ENCODE results near the gene RASSF1. TPM values are rescaled to one million over a fixed set of nuclear protein-coding genes. Genes with fewer than 3 reads are reported as not detected.

Gene RASSF1
- total RNA-seq, 1 experiment from 2014 or later = 15.8 TPM

Other genes starting within 250 kb of the RASSF1 start
- 11.9 and 14.3 TPM in 2 replicates for gene SEMA3F, start 185.5 kb downstream of the RASSF1 start, total RNA-seq (2021)
- gene GNAT1, start 149.2 kb downstream of the RASSF1 start, total RNA-seq (2021) = 0.18 TPM in 1 of 2 replicates, not detected in the other
- gene SLC38A3, start 135.6 kb downstream of the RASSF1 start, total RNA-seq (2021) = 1.4 and 3.2 TPM in 2 replicates
- gene GNAI2, start 104.6 kb downstream of the RASSF1 start, total RNA-seq (2021) = 210 and 218 TPM in 2 replicates
- 4.4 and 6.4 TPM in 2 replicates for gene SEMA3B, start 71.7 kb downstream of the RASSF1 start, total RNA-seq (2021)
- 0.24 and 0.50 TPM in 2 replicates for gene LSMEM2, start 61.7 kb downstream of the RASSF1 start, total RNA-seq (2021)
- 107 and 109 TPM in 2 replicates for gene IFRD2, start 48.4 kb downstream of the RASSF1 start, total RNA-seq (2021)
- 2.3 and 3.1 TPM in 2 replicates for gene HYAL3, start 41.4 kb downstream of the RASSF1 start, total RNA-seq (2021)
- 4.9 and 6.0 TPM in 2 replicates for gene NAA80, start 41.4 kb downstream of the RASSF1 start, total RNA-seq (2021)
- 2.0 and 2.2 TPM in 2 replicates for gene HYAL1, start 37.3 kb downstream of the RASSF1 start, total RNA-seq (2021)
- 51.9 and 57.6 TPM in 2 replicates for gene HYAL2, start 18.1 kb downstream of the RASSF1 start, total RNA-seq (2021)
- gene TUSC2, start 12.6 kb downstream of the RASSF1 start, total RNA-seq (2021) = 33.5 and 35.5 TPM in 2 replicates
- gene ZMYND10, start 4.9 kb upstream of the RASSF1 start, total RNA-seq (2021) = 0.61 and 1.4 TPM in 2 replicates
- 23.0 and 23.4 TPM in 2 replicates for gene NPRL2, start 9.9 kb upstream of the RASSF1 start, total RNA-seq (2021)
- gene CYB561D2, start 10.0 kb upstream of the RASSF1 start, total RNA-seq (2021) = 16.8 and 19.0 TPM in 2 replicates
- 32.3 and 34.0 TPM in 2 replicates for gene TMEM115, start 18.7 kb upstream of the RASSF1 start, total RNA-seq (2021)
- 27.7 and 28.1 TPM in 2 replicates for gene CACNA2D2, start 162.8 kb upstream of the RASSF1 start, total RNA-seq (2021)
- gene C3orf18, start 226.9 kb upstream of the RASSF1 start, total RNA-seq (2021) = 5.5 and 7.1 TPM in 2 replicates
- gene HEMK1, start 228.7 kb upstream of the RASSF1 start, total RNA-seq (2021) = 11.6 and 12.5 TPM in 2 replicates